ENCODE results near the gene TBX4. TPM values are rescaled to one million over a fixed set of nuclear protein-coding genes. Genes with fewer than 3 reads are reported as not detected.

The TBX4 gene
- polyA plus RNA-seq, 3 donors, result not detected

DNA sequence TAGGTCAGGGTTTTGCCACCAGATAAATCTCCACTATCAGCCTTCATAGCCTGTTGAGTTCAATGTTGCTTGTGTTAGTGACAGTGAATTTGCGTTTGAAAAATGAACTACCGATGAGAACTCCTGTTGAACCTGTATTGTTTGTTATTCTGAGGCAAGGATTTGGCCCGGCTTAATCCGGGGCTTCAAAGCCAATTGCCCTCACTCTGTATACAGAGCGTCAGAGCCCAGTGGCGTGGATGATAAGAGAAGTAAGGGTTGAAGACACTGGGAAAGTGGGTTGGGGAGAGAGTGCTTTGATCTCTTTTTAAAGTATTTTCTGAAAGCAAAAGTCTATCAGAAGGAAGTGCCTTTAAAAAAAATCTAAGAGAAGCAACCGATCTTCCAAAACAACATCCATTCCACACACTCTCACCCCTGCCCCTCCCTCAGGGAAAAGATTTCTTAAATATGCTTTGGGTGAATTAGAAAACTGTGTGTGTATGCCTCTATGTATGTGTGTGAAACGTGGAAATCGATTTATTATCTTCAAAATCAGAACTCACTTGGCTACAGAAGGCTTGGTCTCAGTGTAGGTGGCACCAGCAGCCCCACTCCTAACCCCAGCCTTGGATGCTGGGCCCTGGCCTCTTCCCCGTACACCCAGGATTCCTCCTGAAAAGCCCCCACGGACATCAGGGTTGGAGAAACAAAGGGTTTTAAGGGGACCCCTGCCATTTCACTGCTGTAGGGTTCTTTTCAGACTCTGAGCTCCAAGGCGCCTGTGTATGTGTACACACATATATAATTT, 8.8 kb downstream of the TBX4 start:
- H3K27me3 Mint-ChIP-seq (ENCODE audit: low read depth in 3 of 3), result peaks cover 74 to 86% (median 79%) of the 10 kb centered on the region in 3 donors
- TF ChIP-seq, protein P1, sequence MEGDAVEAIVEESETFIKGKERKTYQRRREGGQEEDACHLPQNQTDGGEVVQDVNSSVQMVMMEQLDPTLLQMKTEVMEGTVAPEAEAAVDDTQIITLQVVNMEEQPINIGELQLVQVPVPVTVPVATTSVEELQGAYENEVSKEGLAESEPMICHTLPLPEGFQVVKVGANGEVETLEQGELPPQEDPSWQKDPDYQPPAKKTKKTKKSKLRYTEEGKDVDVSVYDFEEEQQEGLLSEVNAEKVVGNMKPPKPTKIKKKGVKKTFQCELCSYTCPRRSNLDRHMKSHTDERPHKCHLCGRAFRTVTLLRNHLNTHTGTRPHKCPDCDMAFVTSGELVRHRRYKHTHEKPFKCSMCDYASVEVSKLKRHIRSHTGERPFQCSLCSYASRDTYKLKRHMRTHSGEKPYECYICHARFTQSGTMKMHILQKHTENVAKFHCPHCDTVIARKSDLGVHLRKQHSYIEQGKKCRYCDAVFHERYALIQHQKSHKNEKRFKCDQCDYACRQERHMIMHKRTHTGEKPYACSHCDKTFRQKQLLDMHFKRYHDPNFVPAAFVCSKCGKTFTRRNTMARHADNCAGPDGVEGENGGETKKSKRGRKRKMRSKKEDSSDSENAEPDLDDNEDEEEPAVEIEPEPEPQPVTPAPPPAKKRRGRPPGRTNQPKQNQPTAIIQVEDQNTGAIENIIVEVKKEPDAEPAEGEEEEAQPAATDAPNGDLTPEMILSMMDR (IDR thresholded peaks at IDR 0.05), result no peak
- DNase-seq, result no peak
- Histone ChIP-seq H3K4me2 (replicated peaks; ENCODE audit: extremely low read depth, low read length, poor library complexity, severe bottlenecking) (no peak overlapping the region), H3K4me1 (ENCODE audit: control insufficient read depth in 1 of 2, insufficient read depth in 2 of 2, low read length in 2 of 2) (peaks cover 0 to 4% of the 10 kb centered on the region in 2 donors), H3K4me3 (replicated peaks in 1 of 3; ENCODE audit: low read depth in 2 of 3, low read length in 3 of 3) (no peak overlapping the region), H4K20me1 (ENCODE audit: insufficient read depth, low read length) (no peaks in the 10 kb centered on the region), H3K27me3 (ENCODE audit: control insufficient read depth in 2 of 2, insufficient read depth in 2 of 2, low read length in 2 of 2) (peaks cover 62 to 89% of the 10 kb centered on the region in 2 donors), H3K27ac (ENCODE audit: low read depth in 1 of 2, low read length in 2 of 2) (no peak overlapping the region), H3K36me3 (replicated peaks in 1 of 2; ENCODE audit: control insufficient read depth in 1 of 2, insufficient read depth in 2 of 2, low read length in 2 of 2) (no peaks in the 10 kb centered on the region), H3K9me3 (replicated peaks in 1 of 2; ENCODE audit: control insufficient read depth in 1 of 2, insufficient read depth in 1 of 2, low read length in 2 of 2) (peaks cover 3 to 31% of the 10 kb centered on the region in 2 donors), H3K79me2 (ENCODE audit: insufficient read depth, low read length) (no peaks in the 10 kb centered on the region), H3K9ac (ENCODE audit: insufficient read depth, low read length, poor library complexity, severe bottlenecking) (no peak overlapping the region), H2AFZ (ENCODE audit: insufficient read depth, low read depth, low read length, poor library complexity, severe bottlenecking) (no peak overlapping the region)
- intact Hi-C loops (cut with micrococcal nuclease), result no loop called here
- WGBS (ENCODE audit: insufficient coverage), result 7% methylated on average over 3 of the region's 12 CpGs
- H3K4me3 Mint-ChIP-seq, result peak overlapping the region in 1 of 2 donors; percentile 77
- H3K4me1 Mint-ChIP-seq, result peaks cover 28% of the 10 kb centered on the region
- no peak overlapping the region for H3K27ac Mint-ChIP-seq
- H3K36me3 Mint-ChIP-seq, result peaks cover 3 to 13% of the 10 kb centered on the region in 2 donors
- H3K9me3 Mint-ChIP-seq, result peaks cover 0 to 25% (median 12%) of the 10 kb centered on the region in 7 donors

DNA sequence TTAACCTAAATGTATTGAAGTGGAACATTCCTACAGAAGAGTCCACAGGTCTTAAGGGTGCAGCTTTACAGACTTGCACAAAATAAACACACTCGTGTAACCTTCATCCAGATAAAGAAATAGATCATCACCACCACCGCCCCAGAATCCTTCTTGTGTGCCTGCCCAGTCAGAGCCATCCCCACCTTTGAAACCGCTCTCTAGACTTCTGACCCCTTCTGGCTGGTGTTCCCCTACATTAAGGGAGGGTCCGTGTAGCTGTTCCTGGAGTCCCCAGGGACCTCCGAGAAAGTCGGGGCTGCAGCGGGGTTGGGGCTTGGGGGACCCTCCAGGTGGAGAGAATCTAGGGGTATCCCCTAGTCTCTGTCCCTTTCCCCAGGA, 9.4 kb downstream of the TBX4 start:
- TF ChIP-seq, protein P1 (IDR thresholded peaks at IDR 0.05), result no peak
- peaks cover 58 to 84% of the 10 kb centered on the region in 2 donors for H3K27me3 ChIP-seq (ENCODE audit: control insufficient read depth in 2 of 2, insufficient read depth in 2 of 2, low read length in 2 of 2)
- no peak overlapping the region for H2AFZ ChIP-seq (ENCODE audit: insufficient read depth, low read depth, low read length, poor library complexity, severe bottlenecking)
- Mint-ChIP-seq H3K36me3 (peaks cover 3 to 13% of the 10 kb centered on the region in 2 donors), H3K27ac (no peak overlapping the region), H3K4me1 (peaks cover 28% of the 10 kb centered on the region), H3K4me3 (peak overlapping the region in 1 of 2 donors; percentile 77), H3K27me3 (ENCODE audit: low read depth in 3 of 3) (peaks cover 72 to 86% (median 77%) of the 10 kb centered on the region in 3 donors), H3K9me3 (peaks cover 0 to 25% (median 12%) of the 10 kb centered on the region in 7 donors)
- H3K9me3 ChIP-seq (replicated peaks in 1 of 2; ENCODE audit: control insufficient read depth in 1 of 2, insufficient read depth in 1 of 2, low read length in 2 of 2), result peaks cover 3 to 28% of the 10 kb centered on the region in 2 donors
- H4K20me1 ChIP-seq (ENCODE audit: insufficient read depth, low read length), result no peaks in the 10 kb centered on the region
- no peak overlapping the region for H3K9ac ChIP-seq (ENCODE audit: insufficient read depth, low read length, poor library complexity, severe bottlenecking)
- H3K4me3 ChIP-seq (replicated peaks in 1 of 3; ENCODE audit: low read depth in 2 of 3, low read length in 3 of 3), result no peak overlapping the region
- H3K4me2 ChIP-seq (replicated peaks; ENCODE audit: extremely low read depth, low read length, poor library complexity, severe bottlenecking), result no peak overlapping the region
- WGBS (ENCODE audit: insufficient coverage), result no CpG with 5 or more reads among the region's 7 CpGs
- peaks cover 0 to 4% of the 10 kb centered on the region in 2 donors for H3K4me1 ChIP-seq (ENCODE audit: control insufficient read depth in 1 of 2, insufficient read depth in 2 of 2, low read length in 2 of 2)
- intact Hi-C loops (cut with micrococcal nuclease), result no loop called here
- H3K36me3 ChIP-seq (replicated peaks in 1 of 2; ENCODE audit: control insufficient read depth in 1 of 2, insufficient read depth in 2 of 2, low read length in 2 of 2), result no peaks in the 10 kb centered on the region
- no peak for DNase-seq
- H3K79me2 ChIP-seq (ENCODE audit: insufficient read depth, low read length), result no peaks in the 10 kb centered on the region
- H3K27ac ChIP-seq (ENCODE audit: low read depth in 1 of 2, low read length in 2 of 2), result no peak overlapping the region
